Caki2 (cell line): ENCODE data around the gene CLCF1. TPM values are rescaled to one million over a fixed set of nuclear protein-coding genes. Genes with fewer than 3 reads are reported as not detected.
"Not testable (repeated sequence)": the region's sequence is repeated elsewhere in the genome, so short reads cannot be mapped to it uniquely, and the experiment has no call there.

Experiments
- DNase-seq: peaks from one replicate; pipeline ENCODE4 v3.0.0-alpha.2; 2015; ENCODE audit warnings: low read depth
- in situ Hi-C: cut with HindIII; loops from 2 replicates; pipeline ENCODE4 v1.10.0; 2016; ENCODE audit warnings: low sequenced_read_pairs, low pct_unique_long_range_greater_than_20kb, mixed read lengths
- total RNA-seq: library from RNA; depleted of rRNA; stranded (reverse); fragments of >200 nt; shearing (Covaris generic); gene quantifications from 2 replicates; pipeline ENCODE4 v1.2.3, GENCODE V29; 2014; ENCODE audit warnings: low replicate concordance

CLCF1 gene
- total RNA-seq, 1 experiment from 2014 or later = 13.4 TPM

DNA sequence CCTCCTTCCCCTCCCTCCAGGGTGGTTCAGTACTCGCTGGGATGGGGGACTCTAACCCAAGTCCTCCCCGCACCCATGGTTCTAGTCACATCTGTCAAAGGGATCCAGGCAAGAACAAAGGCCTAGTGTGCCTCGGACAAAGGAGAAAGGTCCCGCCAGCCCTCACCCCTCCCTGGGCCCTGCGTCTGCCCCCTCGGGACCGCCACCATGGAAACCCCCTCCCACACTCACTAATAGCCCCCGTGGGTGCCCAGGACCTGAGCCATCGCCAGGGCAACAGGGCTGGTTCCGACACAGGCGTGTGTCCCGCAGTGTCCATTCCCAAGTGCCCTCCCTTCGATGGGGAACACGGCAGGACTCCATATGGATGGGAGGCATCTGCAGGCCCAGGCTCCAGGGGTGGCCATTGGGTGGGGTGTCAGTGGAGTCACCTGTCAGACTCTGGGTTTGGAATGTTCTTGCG lies 37.0 kb upstream of the CLCF1 start:
- in situ Hi-C loops = no loop called here
- DNase-seq = no peak

GRCh38 chr11:67409781-67410368 lies 36.5 kb upstream of the CLCF1 start:
- no peak for DNase-seq
- in situ Hi-C loops = no loop called here

GRCh38 chr11:67409261-67409666 lies 35.9 kb upstream of the CLCF1 start:
- in situ Hi-C loops = no loop called here
- no peak for DNase-seq

- DNase-seq = no peak
- in situ Hi-C loops = no loop called here
Observed at GRCh38 chr11:67408437-67409200, 35.2 kb upstream of the CLCF1 start.

DNA sequence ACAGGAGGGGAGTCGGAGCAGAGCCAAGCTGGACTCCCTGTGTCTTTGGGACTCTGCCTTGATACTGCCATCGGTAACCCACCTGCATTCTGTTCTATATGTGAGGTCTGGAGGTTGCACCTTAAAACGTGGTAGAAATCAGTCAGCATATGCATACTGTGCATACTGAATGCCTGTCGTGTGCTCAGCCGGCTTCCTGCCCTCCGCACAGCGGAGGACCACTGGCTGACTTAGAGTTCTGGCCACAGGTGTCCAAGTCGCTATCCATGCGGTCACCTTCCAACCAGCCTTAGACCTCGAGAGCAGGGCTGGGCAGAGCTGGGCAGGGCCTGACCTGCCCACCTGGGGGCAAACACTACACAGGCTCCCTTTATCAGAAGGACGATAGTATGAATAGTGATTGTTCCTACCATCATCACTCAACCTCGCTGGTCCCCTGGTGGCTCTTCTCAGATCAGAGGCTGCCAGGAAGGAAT lies 34.3 kb upstream of the CLCF1 start:
- DNase-seq = no peak
- in situ Hi-C loops = no loop called here

DNA sequence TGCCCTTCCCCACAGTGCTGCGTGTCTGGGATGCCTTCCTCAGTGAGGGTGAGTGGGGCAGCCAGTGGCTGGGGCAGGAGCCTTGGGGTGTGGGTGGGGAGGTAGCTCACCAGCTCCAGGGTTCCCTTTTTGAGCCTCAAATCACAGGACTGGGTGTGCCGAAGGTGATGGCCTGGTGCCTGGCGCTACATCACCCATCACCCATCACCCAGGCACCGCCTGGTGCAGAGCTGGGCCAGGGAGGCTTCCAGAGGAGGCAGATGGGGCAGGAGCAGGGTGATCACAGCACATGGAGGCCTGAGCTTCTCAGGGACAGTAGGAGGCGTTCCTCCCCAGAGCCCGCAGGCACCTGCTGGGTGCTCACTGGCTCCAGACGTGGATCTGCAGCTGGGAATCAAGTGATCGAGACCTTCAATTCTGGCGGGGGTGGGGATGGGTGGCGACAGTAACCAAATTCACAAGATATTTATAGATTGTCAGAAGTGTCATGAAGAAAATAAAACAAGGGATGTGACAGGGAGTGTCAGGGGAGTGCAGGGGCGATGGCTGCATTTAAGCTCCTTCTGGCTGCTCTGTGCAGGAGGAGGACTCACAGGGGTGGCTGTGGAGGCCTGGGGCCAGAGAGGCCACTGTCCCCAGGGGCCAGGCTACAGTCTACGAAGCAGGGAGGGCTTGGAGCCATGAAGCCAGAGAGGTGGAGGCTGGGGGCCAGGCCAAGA lies 33.7 kb upstream of the CLCF1 start:
- no peak for DNase-seq
- in situ Hi-C loops = no loop called here

- DNase-seq = no peak
- in situ Hi-C loops = no loop called here
Observed at GRCh38 chr11:67406420-67406968, 33.1 kb upstream of the CLCF1 start.

- no peak for DNase-seq
- in situ Hi-C loops = no loop called here
Observed at GRCh38 chr11:67405688-67406339, 32.4 kb upstream of the CLCF1 start.

- no peak for DNase-seq
- in situ Hi-C loops = no loop called here
Observed at GRCh38 chr11:67405196-67405567, 31.8 kb upstream of the CLCF1 start.

DNA sequence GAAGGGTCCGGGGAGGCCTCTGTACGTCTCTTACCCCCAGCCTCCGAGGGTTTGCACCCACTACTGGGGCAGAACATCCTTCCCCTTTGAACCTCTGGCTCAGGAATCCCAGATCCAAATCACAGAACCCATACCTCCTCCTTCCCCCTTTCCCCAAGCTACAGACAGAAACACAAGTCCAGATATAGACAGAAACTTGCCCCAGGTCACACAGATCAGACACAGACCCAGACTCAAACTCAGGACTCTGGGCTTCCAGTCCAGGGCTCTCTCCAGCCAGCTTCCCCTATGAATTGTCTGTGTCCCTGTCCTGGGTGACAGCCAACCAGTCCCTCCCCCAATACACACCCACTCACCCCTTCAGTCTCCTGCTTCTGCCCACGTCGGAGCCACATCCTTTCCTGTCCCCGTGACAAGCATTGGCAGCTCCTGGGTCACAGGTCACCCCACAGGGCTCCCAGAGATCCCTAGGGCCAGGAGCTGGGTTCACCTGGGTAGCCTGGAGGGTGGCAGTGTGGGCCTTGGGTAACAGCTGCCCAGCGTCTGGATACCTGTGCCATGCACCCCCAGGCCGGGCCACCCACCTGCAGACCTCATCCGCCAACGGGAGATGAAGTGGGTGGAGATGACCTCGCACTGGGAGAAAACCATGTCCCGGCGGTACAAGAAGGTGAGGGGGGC lies 31.3 kb upstream of the CLCF1 start:
- DNase-seq = no peak
- in situ Hi-C loops = no loop called here

- in situ Hi-C loops, DNase-seq: not testable (repeated sequence)
Observed at GRCh38 chr11:67403085-67403484, 29.7 kb upstream of the CLCF1 start.

DNA sequence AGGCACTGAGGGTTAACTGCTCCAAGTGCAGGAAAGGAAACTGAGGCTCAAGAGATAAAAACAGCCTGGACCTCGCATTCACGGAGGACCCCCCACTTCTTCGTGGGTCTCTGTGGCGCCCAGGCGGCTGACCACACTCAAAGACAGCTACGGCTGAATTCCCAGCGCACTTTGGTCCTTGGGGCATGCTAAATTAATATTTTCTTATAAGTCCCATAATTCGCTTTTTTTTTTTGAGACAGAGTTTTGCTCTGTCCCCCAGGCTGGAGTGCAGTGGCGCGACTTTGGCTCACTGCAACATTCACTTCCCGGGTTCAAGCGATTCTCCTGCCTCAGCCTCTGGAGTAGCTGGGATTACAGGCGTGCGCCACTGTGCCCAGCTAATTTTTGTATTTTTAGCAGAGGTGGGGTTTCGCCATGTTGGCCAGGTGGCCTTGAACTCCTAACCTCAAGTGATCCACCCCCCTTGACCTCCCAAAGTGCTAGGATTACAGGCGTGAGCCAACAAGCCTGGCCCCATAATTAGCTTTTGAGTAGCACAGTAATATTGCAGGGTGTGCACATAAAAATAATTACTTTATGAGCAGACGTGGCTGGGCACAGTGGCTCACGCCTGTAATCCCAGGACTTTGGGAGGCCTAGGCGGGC lies 28.9 kb upstream of the CLCF1 start:
- in situ Hi-C loops, DNase-seq: not testable (repeated sequence)

DNA sequence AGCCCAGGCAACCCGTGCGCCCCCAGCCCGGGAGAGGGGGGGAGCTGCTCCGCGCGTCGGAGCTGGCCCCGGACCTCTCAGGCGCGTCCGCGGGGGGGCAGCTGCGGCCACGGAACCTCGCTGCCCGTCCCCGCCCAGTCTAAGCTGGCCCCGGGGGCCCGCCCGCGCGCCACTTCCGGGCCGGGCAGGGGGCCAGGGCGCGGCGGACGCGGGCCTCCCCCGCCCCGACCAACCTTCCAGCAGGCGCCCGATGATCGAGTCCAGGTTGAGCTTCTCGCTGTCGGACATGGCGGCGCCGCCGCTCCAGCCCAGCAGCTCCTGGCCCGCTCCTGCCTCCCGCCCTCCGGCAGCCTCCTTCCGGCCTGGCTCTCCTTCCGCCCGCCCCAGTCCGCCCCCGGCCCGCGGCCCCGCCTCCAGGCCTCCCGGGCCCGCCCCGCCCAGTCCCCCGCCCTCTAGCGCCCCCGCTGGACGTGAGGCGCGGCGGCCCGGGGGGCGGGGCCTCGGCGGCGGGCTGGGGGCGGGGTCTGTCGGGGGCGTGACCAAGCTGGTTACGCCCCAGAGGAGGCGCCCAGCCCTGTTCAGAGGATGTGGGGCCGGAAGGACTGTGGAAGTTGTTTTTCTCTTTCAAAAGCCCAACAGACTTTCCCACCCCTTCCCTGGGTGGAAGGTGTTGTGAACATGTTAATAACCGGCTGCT lies 28.2 kb upstream of the CLCF1 start, which contains the start of gene PPP1CA:
TSS of gene PPP1CA (minus strand) at position 364 of the 697 bp plus-strand sequence. CDS start at position 288, 76 bp downstream.
- in situ Hi-C loops = no loop called here
- DNase-seq = peak; percentile 70

- no peak for DNase-seq
- in situ Hi-C loops = no loop called here
Observed at GRCh38 chr11:67400942-67401494, 27.6 kb upstream of the CLCF1 start.

GRCh38 chr11:67400251-67400941 lies 27.0 kb upstream of the CLCF1 start:
- in situ Hi-C loops = no loop called here
- no peak for DNase-seq
